A172 (cell line): ENCODE data around the gene CBLB. TPM values are rescaled to one million over a fixed set of nuclear protein-coding genes. Genes with fewer than 3 reads are reported as not detected.

Experiments
- DNase-seq: peaks from one replicate; pipeline ENCODE4 v3.0.0-alpha.2; 2015; ENCODE audit warnings: low spot score
- total RNA-seq: library from RNA; depleted of rRNA; stranded (reverse); fragments of >200 nt; shearing (Covaris generic); gene quantifications from 2 replicates; pipeline ENCODE4 v1.2.3, GENCODE V29; 2014

Gene CBLB
- total RNA-seq, 1 experiment from 2014 or later = 36.6 TPM

DNA sequence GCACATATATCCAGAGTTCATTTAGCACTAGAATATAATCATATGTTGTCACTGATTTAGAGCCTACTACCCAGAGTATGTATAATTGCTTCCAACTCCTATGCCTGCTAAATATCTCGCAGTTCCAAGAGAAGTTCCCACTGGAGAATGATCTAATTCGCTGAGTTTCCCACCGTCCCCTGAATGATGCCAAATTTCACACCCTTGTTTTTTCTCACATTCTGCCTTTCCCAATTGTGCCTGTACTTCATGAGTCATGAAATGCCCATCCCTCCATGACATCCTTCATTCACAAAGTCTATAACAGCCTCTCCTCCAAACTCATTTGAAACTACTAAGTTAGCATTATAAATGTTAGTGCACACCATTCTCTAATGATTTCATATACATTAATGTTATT, 177.2 kb downstream of the CBLB start:
- DNase-seq = no peak

DNA sequence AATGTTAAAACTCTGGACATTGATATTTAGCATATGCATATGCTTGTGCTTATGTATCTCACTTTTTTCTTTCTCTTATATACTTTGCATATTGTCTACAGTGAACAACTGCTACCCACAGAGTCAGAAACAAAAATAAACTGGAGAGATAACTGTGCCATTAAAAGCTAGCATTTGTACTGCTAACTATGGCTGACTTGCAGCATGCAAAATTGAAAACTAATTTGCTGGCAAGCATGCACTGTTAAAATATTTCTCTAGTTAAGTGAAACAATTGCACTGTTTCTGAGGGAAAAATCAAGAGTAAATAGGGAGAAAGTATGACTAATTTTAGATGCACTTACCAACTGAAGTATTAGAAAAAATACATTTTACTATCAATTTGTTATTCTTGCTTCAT, 177.8 kb downstream of the CBLB start:
- no peak for DNase-seq

- DNase-seq = no peak
Measured at GRCh38 chr3:105688821-105689220, 180.0 kb downstream of the CBLB start.

DNA sequence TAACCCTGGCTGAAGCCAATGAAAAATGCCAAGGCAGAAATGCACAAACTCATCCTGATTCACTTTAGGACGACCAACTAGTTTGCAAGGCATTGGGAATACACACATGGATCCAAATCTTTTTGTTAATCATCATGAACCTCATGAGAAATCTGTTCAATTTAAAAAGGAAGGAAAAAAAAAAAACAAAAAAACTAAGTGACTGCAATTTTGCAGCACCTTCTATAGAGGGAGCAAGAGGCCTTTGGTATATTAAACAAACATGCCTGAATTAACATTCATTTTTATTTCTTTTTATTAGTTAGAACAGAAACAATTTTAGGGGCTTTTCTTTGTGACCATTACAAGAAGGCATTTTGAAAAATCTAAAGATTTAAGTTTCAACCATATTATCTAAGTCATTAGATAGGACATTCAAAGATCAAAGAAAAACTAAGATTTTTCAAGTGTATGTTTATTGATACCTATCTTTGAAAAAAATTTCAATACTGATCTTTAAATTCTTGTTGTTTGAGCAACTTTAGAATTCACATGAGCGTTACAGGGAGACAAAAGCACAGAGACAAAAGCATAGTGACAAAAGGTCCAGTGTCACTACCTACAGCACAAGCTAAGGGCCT, 182.4 kb downstream of the CBLB start:
- DNase-seq = peak; percentile 8

- DNase-seq = no peak
Measured at GRCh38 chr3:105679951-105680350, 188.9 kb downstream of the CBLB start.

- DNase-seq = no peak
Measured at GRCh38 chr3:105678017-105678416, 190.8 kb downstream of the CBLB start.

GRCh38 chr3:105676621-105677300, 192.1 kb downstream of the CBLB start:
- DNase-seq = no peak

DNA sequence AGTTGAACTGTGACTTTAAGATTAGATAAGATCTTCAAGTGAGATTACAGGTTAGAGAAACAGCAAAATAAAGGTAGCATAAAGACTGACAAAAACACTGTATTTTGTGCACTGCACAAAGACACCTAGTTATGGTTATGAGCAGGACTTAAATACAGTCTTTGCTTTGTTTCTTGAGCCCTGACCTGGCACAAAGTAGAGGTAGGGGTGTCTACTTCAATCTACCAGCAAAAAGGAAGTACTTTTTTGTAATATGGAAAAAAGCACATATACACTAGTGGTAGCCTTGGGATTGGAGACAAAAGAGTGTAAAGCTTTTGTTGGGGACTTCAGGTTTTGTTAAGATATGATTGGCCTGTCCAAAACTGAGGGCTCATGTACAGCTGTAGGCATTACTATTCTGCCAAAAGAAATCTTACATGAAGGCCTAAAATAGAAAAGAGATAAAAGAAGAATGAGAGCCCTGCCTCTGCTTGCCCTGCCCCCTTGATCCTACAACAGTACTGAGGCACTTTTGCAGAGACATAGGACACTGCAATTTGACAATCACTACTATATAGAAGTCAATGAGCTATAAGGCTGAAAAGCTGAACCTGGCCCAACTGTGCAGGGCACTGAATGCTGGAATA, 194.3 kb downstream of the CBLB start:
- no peak for DNase-seq

DNA sequence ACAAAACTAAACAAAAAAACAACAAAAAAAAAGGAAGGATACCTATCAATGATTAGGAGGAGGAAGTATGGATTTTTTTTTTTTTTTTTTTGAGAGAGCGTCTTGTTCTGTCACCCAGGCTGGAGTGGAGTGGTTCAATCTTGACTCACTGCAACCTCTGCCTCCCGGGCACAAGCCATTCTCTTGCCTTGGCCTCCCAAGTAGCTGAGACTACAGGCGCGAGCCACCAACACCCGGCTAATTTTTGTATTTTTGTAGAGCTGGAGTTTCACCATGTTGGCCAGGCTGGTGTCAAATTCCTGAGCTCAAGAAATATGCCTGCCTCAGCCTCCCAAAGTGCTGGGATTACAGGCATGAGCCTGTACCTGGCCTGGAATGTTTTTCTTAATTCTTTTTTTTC, 195.8 kb downstream of the CBLB start:
- no peak for DNase-seq

- DNase-seq = no peak
Measured at GRCh38 chr3:105662306-105662705, 206.5 kb downstream of the CBLB start.

DNA sequence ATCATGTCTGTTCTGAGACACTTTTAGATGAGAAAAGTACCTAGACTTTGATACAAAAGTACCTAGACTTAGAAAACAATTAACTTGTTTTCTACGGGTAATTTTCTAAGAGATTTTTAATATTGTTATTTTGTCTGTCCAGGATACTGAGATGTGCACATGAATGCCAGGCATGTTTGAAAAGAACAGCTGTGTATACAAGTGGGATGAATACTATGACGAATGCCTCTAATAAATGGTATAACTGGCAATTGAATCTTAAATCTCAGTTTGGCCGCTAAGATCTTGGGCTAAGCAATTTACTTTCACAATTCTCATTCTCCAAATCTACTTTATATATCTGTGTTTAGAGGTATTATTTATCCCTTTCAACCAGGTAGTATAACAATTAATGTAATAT, 207.4 kb downstream of the CBLB start:
- no peak for DNase-seq

DNA sequence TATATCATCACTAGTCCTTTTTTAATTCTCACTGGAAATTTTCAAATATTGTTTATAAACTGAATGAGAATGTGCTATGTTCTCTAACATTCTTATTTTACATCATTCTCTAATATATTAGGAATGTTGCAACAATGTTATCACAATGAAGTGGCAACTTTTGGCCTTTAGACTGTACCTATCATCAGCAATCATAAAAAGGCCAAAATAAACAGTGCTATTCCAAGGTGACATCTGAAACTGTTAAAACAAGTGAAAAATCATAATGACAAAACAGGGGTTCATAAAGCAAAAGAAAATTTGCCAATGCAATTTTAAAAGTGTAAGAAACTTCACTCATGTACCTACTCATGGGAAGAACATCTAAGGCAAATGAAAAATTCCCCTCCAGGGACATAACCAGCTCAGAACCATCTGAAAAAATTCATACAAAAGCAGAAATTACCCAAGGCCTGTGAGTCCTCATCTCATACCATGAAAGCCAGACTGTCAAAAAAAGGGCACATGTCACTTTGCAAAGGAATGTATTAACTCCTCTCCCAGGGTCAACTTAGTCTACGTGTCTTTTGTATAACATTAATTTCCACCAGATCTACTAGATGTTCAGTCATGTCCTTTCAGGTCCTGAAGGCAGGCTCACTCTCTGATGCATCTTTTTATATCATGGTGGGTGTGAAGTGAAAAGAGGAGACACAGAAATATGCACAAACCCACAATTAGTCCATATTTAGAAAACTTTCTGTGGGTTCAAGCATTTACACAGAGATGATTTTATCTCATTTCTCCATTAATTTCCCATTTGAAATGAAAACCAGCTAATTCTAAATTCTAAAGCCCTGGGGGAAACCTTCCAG, 211.9 kb downstream of the CBLB start:
- DNase-seq = no peak

DNA sequence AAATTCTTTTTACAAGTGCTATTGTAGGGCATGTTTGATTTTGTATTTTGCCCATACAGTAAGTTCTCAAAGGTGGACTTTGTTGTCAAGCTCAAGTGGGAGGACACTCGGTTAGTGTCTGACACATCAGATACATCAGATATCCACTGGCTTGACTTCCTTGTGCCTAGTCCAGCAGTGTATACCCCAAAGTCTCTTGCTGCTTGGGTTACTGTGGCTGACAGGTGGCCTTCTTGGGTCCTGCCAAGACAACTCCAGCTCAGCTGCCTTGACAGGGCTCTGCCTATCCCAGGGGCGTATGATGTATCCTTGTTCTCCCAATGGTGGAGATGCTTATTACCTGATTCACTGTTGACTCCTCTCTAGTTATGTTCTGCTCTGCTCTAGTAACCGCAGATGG, 214.9 kb downstream of the CBLB start:
- DNase-seq = no peak

DNA sequence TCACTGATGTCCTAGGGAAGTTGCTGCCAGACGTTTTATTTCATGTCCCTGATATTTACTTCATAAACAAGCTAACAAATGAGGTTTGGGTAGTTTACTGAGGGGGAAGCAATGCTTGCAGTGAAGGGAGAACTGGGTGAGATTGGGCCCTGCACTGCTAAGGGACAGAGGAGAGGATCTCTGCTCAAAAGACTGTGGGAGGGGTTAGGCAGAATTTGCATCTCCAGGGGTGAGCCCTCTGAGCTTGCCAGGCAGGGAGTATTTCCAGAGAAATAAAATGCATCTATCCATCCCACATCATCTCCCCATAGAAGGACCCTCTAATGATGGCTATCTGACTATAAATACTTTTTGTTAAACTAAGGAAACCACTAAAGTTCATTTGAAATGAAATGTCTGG, 215.6 kb downstream of the CBLB start:
- DNase-seq = no peak

GRCh38 chr3:105649480-105649879, 219.3 kb downstream of the CBLB start:
- DNase-seq = no peak

- peak; percentile 85 for DNase-seq
Measured at GRCh38 chr3:105647047-105647446, 221.8 kb downstream of the CBLB start.

- no peak for DNase-seq
Measured at GRCh38 chr3:105639131-105639530, 229.7 kb downstream of the CBLB start.

DNA sequence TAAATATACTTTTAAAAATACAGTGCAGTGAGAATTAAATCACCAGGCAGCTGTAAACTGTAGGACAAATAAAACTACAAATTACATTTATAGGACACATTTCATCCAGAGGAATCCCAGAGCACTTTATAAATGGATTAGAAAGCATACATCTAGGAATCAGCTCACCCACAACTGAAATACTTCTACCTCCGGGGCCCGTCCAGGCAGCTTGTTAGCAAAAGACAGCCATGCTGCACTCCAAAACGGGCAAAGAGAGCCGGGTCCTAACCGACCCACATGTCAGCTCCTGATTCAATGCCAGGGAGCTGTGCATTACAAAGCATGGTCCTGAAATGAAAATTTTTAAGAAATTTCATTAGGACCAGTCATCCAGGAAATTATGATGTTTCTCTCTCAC, 234.1 kb downstream of the CBLB start:
- no peak for DNase-seq

DNA sequence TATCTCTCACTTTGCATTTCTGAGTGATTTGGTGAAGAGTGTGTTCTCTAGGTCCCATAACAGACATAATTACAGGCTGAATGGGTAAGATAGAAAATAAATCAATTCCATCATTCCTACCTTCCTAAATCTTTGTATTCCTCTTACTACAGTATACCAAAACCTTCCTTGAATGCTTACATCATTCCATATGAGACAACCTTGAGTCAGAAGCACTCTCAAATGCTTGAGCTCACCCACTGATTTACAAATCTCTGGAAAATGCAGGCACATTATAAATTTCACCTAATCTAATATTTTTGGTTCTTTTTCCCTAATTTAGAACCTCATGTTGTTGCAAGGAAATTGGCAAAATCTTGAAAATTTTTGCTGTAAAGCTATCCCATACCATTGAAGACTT, 239.1 kb downstream of the CBLB start:
- no peak for DNase-seq

DNA sequence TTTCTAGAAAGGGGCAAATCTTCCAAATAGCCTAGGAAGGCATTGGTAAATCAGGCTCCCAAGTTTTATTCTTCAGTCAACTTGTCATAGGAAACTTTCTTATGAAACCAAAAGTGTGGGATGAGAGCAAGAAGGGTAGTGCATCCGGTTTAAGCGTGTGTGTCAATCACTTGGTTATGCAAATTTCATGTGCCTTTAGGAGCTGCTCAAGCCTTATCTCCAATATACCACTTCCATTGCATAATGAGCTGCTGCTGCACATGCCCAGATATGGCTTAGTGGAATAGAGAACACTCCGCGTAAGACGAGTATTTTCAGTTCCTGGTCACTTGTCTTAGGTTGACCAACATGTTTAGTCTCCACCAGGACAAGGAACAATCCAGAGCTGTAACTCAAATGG, 242.1 kb downstream of the CBLB start:
- DNase-seq = no peak

DNA sequence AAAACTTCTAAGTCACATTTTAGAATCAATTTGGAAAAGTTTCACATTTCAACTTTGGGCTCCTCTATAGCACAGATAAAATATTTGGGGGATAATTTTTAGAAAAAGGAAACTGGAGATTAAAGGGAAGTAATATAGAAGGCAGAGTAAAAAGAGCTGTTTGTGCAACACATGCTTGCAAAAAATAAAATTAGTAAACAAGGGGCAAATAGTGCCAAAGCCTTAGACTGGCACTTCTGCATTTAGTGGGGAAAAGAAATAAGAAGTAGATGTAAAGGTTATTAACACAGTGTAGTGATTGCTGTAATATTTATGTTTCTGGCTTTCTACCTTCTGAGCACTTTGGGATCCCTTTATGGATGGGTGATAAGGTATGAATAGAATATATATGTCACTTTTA, 246.6 kb downstream of the CBLB start:
- DNase-seq = no peak

- DNase-seq = no peak
Measured at GRCh38 chr3:105620236-105620635, 248.6 kb downstream of the CBLB start.

DNA sequence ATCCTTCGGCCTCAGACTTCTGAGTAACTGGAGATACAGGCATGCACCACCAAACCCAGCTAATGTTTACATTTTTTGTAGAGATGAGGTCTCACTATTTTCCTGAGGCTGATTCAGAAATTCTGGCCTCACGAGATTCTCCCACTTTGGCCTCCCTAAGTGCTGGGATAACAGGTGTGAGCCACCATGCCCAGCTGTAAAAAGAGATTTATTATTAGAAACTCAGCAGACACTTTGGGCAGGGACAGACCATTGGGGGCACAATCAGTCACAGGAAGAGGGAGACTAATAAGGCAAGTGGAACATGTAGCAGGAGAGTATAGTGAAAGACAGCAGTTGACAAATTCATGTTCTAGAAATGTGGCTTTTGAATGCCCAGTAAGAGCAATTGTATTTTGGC, 249.2 kb downstream of the CBLB start:
- no peak for DNase-seq
